MM.1S (cell line): Measurements from ENCODE around the gene RNF220.

ENCODE experiments used
- DNase-seq: peaks from one replicate; pipeline ENCODE4 v3.0.0-alpha.2; 2015
- H2AFZ ChIP-seq: fragments of 300-600 bp; sonication (generic); 2 replicates; pipeline ENCODE4 v1.6.0; 2016; ENCODE audit warnings: antibody characterized with exemption, low read length
- H3F3A ChIP-seq: fragments of 300-600 bp; sonication (generic); 2 replicates; pipeline ENCODE4 v1.6.1; 2016; ENCODE audit warnings: mild to moderate bottlenecking, antibody characterized with exemption, low read length, moderate library complexity, mixed read lengths; ENCODE audit not compliant: insufficient read depth
- H3K27ac ChIP-seq: fragments of 300-600 bp; sonication (generic); 2 replicates; pipeline ENCODE4 v1.5.1; 2016; ENCODE audit warnings: mild to moderate bottlenecking, low read length
- H3K27me3 ChIP-seq: fragments of 300-600 bp; sonication (generic); replicated peaks from 2 replicates; pipeline ENCODE4 v1.6.0; 2016; ENCODE audit warnings: low read length; ENCODE audit not compliant: insufficient read depth
- H3K36me3 ChIP-seq: fragments of 300-600 bp; sonication (generic); replicated peaks from 2 replicates; pipeline ENCODE4 v1.6.1; 2016; ENCODE audit warnings: mild to moderate bottlenecking, low read length, mixed read lengths; ENCODE audit not compliant: insufficient read depth
- H3K4me1 ChIP-seq: fragments of 300-600 bp; sonication (generic); 2 replicates; pipeline ENCODE4 v1.6.1; 2016; ENCODE audit warnings: low read length, mixed read lengths
- H3K4me2 ChIP-seq: fragments of 300-600 bp; sonication (generic); 2 replicates; pipeline ENCODE4 v1.6.0; 2016; ENCODE audit warnings: low read depth, low read length
- H3K4me3 ChIP-seq: fragments of 300-600 bp; sonication (generic); 2 replicates; pipeline ENCODE4 v1.5.1; 2016; ENCODE audit warnings: low read length, mixed read lengths
- H3K79me2 ChIP-seq: fragments of 300-600 bp; sonication (generic); 2 replicates; pipeline ENCODE4 v1.6.1; 2016; ENCODE audit warnings: mixed run types, low read length, mixed read lengths
- H3K9ac ChIP-seq: fragments of 300-600 bp; sonication (generic); 2 replicates; pipeline ENCODE4 v1.6.1; 2016; ENCODE audit warnings: low read length, mixed read lengths
- H3K9me2 ChIP-seq: fragments of 300-600 bp; sonication (generic); replicated peaks from 2 replicates; pipeline ENCODE4 v1.6.1; 2016; ENCODE audit warnings: mild to moderate bottlenecking, low read length, mixed read lengths; ENCODE audit not compliant: insufficient read depth
- H3K9me3 ChIP-seq: fragments of 300-600 bp; sonication (generic); replicated peaks from 2 replicates; pipeline ENCODE4 v1.6.1; 2016; ENCODE audit warnings: mild to moderate bottlenecking, low read length, mixed read lengths; ENCODE audit not compliant: insufficient read depth
- H4K20me1 ChIP-seq: fragments of 300-600 bp; sonication (generic); 2 replicates; pipeline ENCODE4 v1.6.1; 2016; ENCODE audit warnings: mild to moderate bottlenecking, low read length, moderate library complexity, mixed read lengths; ENCODE audit not compliant: insufficient read depth
- EZH2 ChIP-seq: fragments of 300-600 bp; sonication (generic); optimal IDR thresholded peaks from 2 replicates; pipeline ENCODE3; 2017; ENCODE audit warnings: low read depth, mild to moderate bottlenecking, antibody characterized with exemption, low read length, mixed read lengths
- EZH2phosphoT487 ChIP-seq: fragments of 300-600 bp; sonication (generic); IDR thresholded peaks from 2 replicates; pipeline ENCODE4 v1.6.1; 2018; ENCODE audit warnings: antibody characterized with exemption, low read length
- TF ChIP-seq, protein P1 (sequence below): fragments of 300-600 bp; sonication (generic); IDR thresholded peaks from 2 replicates; pipeline ENCODE4 v1.5.1; 2016; ENCODE audit warnings: antibody characterized with exemption, low read length, mixed read lengths

The RNF220 gene

DNA sequence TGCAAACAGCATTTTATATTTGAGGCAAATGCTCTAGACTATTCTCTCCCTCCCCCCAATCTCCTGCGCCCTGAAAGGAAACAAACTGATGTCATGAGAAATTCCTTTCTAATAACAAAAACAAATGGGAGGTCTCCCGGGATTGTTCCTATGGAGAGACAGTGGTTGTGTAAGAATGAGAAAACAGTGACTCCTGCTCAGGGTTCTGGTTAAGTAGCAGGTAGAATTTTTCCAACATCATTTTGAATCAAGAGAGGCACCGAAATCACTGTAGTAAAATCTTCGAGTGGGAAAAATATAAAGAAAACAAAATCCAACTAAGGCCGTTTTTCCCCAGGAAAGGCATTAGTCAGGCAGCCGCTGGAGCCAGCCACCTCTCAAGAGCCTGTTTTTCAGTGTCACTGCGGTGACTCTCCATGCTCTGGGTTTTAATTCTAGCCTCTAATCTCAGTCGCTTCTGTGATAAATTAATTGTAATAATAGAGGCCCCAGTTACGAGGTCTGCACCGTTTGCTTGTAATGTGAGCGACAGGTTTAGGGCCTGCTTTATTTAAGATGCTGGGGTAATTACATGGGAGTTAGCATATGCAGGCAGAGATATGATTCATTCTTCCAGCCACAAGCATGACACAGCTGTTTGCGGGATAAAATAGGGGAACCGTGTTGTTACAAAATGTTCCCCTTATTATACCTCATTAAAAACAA, 80.3 kb downstream of the RNF220 start:
- H4K20me1 ChIP-seq: no peaks in the 10 kb centered on the region
- H3F3A ChIP-seq: no peaks in the 10 kb centered on the region
- no peaks in the 10 kb centered on the region for H3K79me2 ChIP-seq
- H3K27ac ChIP-seq: no peak overlapping the region
- H3K36me3 ChIP-seq: no peaks in the 10 kb centered on the region
- H2AFZ ChIP-seq: no peak overlapping the region
- no peak overlapping the region for H3K4me2 ChIP-seq
- H3K9me3 ChIP-seq: no peaks in the 10 kb centered on the region
- no peaks in the 10 kb centered on the region for H3K27me3 ChIP-seq
- DNase-seq: no peak
- no peaks in the 10 kb centered on the region for H3K9me2 ChIP-seq
- no peak overlapping the region for H3K9ac ChIP-seq
- no peak overlapping the region for H3K4me3 ChIP-seq
- no peaks in the 10 kb centered on the region for H3K4me1 ChIP-seq
- TF ChIP-seq, protein P1, sequence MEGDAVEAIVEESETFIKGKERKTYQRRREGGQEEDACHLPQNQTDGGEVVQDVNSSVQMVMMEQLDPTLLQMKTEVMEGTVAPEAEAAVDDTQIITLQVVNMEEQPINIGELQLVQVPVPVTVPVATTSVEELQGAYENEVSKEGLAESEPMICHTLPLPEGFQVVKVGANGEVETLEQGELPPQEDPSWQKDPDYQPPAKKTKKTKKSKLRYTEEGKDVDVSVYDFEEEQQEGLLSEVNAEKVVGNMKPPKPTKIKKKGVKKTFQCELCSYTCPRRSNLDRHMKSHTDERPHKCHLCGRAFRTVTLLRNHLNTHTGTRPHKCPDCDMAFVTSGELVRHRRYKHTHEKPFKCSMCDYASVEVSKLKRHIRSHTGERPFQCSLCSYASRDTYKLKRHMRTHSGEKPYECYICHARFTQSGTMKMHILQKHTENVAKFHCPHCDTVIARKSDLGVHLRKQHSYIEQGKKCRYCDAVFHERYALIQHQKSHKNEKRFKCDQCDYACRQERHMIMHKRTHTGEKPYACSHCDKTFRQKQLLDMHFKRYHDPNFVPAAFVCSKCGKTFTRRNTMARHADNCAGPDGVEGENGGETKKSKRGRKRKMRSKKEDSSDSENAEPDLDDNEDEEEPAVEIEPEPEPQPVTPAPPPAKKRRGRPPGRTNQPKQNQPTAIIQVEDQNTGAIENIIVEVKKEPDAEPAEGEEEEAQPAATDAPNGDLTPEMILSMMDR: no peak

DNA sequence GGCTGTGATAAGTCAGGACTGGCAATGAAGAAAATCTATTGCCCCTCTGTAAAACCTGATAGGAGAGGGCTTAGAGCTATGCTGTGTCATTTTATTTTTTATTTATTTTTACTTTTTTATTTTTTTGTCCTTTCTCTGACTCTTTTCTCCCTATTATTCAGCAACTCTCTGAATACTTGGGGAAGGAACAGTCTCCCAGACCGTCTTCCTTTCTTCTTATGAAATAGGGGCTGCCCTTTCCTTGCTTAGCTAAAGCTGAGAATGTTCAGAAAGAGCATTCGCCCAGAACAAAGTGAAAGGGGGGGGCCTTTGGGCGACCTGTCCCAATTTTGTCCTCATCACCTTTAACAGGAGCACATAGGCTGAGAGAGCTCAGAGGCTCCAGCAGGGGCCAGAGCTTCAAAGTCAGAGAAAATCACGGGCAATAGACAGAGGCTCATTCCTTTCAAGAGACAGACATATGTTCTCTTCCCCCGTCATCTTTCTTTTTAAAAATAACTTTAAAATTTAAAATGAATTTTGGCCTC, 80.9 kb downstream of the RNF220 start:
- Histone ChIP-seq H3K9me3 (no peaks in the 10 kb centered on the region), H4K20me1 (no peaks in the 10 kb centered on the region), H3K9me2 (no peaks in the 10 kb centered on the region), H3K79me2 (no peaks in the 10 kb centered on the region), H3K27me3 (no peaks in the 10 kb centered on the region), H3K9ac (no peak overlapping the region), H3K27ac (no peak overlapping the region), H3K36me3 (no peaks in the 10 kb centered on the region), H2AFZ (no peak overlapping the region), H3F3A (no peaks in the 10 kb centered on the region), H3K4me2 (no peak overlapping the region), H3K4me1 (no peaks in the 10 kb centered on the region), H3K4me3 (no peak overlapping the region)
- TF ChIP-seq, protein P1: no peak
- TF ChIP-seq EZH2phosphoT487 (no peak), EZH2 (no peak)
- DNase-seq: no peak

DNA sequence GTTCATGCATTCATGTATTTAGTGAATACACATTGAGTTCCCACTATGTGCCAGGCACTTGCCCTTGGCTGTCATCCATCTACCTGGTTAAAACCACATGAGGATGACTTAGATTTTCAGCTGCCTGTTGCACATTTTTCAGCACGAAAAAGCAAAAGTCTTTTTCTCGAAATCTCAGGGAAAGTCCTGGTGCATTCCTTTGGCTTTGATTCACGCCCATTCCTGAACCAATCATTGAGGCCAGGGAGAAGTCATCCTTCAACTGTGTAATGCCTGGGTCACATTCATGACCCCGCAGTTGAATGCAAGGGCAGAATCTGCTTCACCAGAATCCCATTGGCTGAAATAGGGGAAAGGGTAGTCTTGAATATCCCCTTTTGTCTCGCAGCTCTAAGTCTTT, 84.4 kb downstream of the RNF220 start:
- Histone ChIP-seq H3K79me2 (no peaks in the 10 kb centered on the region), H3K27ac (no peak overlapping the region), H4K20me1 (no peaks in the 10 kb centered on the region), H3K4me2 (no peak overlapping the region), H2AFZ (no peak overlapping the region), H3K4me1 (no peaks in the 10 kb centered on the region), H3K9me3 (no peaks in the 10 kb centered on the region), H3F3A (no peaks in the 10 kb centered on the region), H3K4me3 (no peak overlapping the region), H3K36me3 (no peaks in the 10 kb centered on the region), H3K9me2 (no peaks in the 10 kb centered on the region), H3K27me3 (no peaks in the 10 kb centered on the region), H3K9ac (no peak overlapping the region)
- TF ChIP-seq EZH2: no peak
- TF ChIP-seq EZH2phosphoT487: no peak
- TF ChIP-seq, protein P1: no peak
- DNase-seq: no peak
